Lower leg skin (tissue), 4 donors: ENCODE results near the gene SLC25A39. TPM values are rescaled to one million over a fixed set of nuclear protein-coding genes. Genes with fewer than 3 reads are reported as not detected.
"Not testable (repeated sequence)": the region's sequence is repeated elsewhere in the genome, so short reads cannot be mapped to it uniquely, and the experiment has no call there.

Source experiments
- DNase-seq, 2 donors: peaks; one replicate each; pipeline ENCODE4 v3.0.0-alpha.2; 2019; ENCODE audit warnings: low spot score in 2 of 2
- H3K4me3 ChIP-seq: fragments of 200-600 bp; sonication (generic); 2 replicates; pipeline ENCODE4 v1.5.1; 2017; ENCODE audit warnings: mild to moderate bottlenecking, low read depth; ENCODE audit not compliant: poor library complexity, severe bottlenecking
- CTCF ChIP-seq, 3 donors: fragments of 450-650 bp; IDR thresholded peaks; one replicate each; pipeline ENCODE4 v1.5.1; 2016; ENCODE audit warnings: antibody characterized with exemption in 3 of 3, mild to moderate bottlenecking in 3 of 3, moderate library complexity in 2 of 3
- POLR2A ChIP-seq, 2 donors: fragments of 450-650 bp; IDR thresholded peaks; one replicate each; pipeline ENCODE4 v1.6.1; 2016 to 2017; ENCODE audit warnings: antibody characterized with exemption in 2 of 2, mild to moderate bottlenecking in 1 of 2, moderate library complexity in 1 of 2
- WGBS, 2 donors: methylation state at CpG; one replicate each; pipeline ENCODE4 v1.1.5; 2018; 5-methylcytosine and 5-hydroxymethylcytosine counted together
- intact Hi-C: fragments of 100-400 bp; cut with DNase I; formaldehyde crosslinking; loops from one replicate; pipeline ENCODE4 v1.15.0; 2023; ENCODE audit warnings: low total_unique reads
- total RNA-seq, 4 donors: library from RNA; depleted of rRNA; stranded (reverse); fragments of >200 nt; gene quantifications; one replicate each; pipeline ENCODE4 v1.1.0, GENCODE V29; 2016

SLC25A39 gene
- total RNA-seq, 4 donors from 2014 or later = 73.4 to 113 (median 90.0) TPM

GRCh38 chr17:44346064-44346844 is 21.6 kb upstream of the SLC25A39 start:
- intact Hi-C loops = no loop called here
- 62 to 66% methylated on average over 13 of the region's 13 CpGs for WGBS, 2 donors
- no peak overlapping the region for H3K4me3 ChIP-seq
- no peak for TF ChIP-seq POLR2A (IDR thresholded peaks at IDR 0.05)
- no peak for TF ChIP-seq CTCF (IDR thresholded peaks at IDR 0.05)
- no peak for DNase-seq

- TF ChIP-seq CTCF (IDR thresholded peaks at IDR 0.05) = no peak
- TF ChIP-seq POLR2A (IDR thresholded peaks at IDR 0.05) = no peak
- intact Hi-C loops = no loop called here
- WGBS, 2 donors = 2% methylated on average over 21 of the region's 21 CpGs
- H3K4me3 ChIP-seq = peak overlapping the region; percentile 83
- peak in 1 of 2 donors; percentile 58 for DNase-seq
Measured at GRCh38 chr17:44345454-44346026, 20.9 kb upstream of the SLC25A39 start.

GRCh38 chr17:44344939-44345453 is 20.4 kb upstream of the SLC25A39 start, which contains the start of gene GRN:
Gene GRN, plus strand, starts transcription at chr17:44345302. Its CDS starts 3,863 bp downstream, at chr17:44349165.
- TF ChIP-seq POLR2A (IDR thresholded peaks at IDR 0.05) (no peak), CTCF (IDR thresholded peaks at IDR 0.05) (no peak)
- peak; percentile 98 to 99 for DNase-seq
- intact Hi-C loops = no loop called here
- WGBS, 2 donors = 0% methylated on average over 20 to 26 of the region's 26 CpGs
- H3K4me3 ChIP-seq = peak within 1 kb of the TSS; percentile 83

- WGBS, 2 donors = 37 to 56% methylated on average over 11 of the region's 11 CpGs
- TF ChIP-seq POLR2A (IDR thresholded peaks at IDR 0.05) = no peak
- TF ChIP-seq CTCF (IDR thresholded peaks at IDR 0.05) = no peak
- DNase-seq = no peak
- intact Hi-C loops = no loop called here
- H3K4me3 ChIP-seq = no peak overlapping the region
Measured at GRCh38 chr17:44343510-44344209, 19.0 kb upstream of the SLC25A39 start.

- WGBS, 2 donors = 58 to 70% methylated on average over 5 of the region's 5 CpGs
- DNase-seq, intact Hi-C loops, H3K4me3 ChIP-seq: not testable (repeated sequence)
Measured at GRCh38 chr17:44340553-44340952, 15.9 kb upstream of the SLC25A39 start.

GRCh38 chr17:44338702-44339101 is 14.1 kb upstream of the SLC25A39 start:
- intact Hi-C loops = no loop called here
- no peak for DNase-seq
- no peak for TF ChIP-seq POLR2A (IDR thresholded peaks at IDR 0.05)
- no peak for TF ChIP-seq CTCF (IDR thresholded peaks at IDR 0.05)
- no peak overlapping the region for H3K4me3 ChIP-seq
- 45 to 48% methylated on average over 5 to 6 of the region's 6 CpGs for WGBS, 2 donors
